NCI-H526 (cell line): Measurements from ENCODE around the gene BSPRY.
"Not testable (repeated sequence)": the region's sequence is repeated elsewhere in the genome, so short reads cannot be mapped to it uniquely, and the experiment has no call there.

Source experiments
- DNase-seq, 2 experiments: peaks; one replicate each; lab custom pipeline; 2025; lab: John Stamatoyannopoulos, UW

The BSPRY gene

DNA sequence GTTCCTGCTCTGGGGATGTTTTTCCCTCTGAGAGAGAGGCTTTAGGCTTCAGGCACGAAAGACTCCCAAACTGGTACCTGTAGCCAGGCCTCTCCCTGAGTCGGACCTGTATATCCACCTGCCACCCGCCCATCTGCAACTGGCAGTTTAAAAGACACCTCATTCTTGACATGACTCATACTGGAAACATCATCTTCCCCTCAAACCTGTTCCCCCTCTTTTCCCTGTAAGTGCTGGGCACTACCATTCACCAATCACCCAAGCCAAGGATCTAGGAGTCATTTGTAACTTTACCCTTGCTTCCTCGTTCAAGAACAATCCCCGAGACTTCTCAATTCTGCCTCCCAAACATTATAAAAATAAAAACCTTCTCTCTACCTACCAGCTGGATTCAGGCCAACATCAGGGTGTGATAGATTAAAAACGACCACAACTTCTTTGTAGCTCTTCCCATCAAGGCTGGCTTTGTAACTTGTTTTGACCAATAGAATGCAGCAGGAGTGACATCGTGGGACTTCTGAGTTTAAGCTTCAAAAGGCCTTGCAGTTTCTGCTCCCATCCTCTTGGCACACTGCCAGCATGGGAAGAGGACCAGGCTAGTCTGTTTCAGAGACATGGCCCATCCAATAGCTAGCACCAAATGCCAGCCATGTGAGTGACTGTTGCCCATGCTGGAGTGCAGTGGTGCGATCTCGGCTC is 7.5 kb upstream of the BSPRY start:
- DNase-seq, result no peak

DNA sequence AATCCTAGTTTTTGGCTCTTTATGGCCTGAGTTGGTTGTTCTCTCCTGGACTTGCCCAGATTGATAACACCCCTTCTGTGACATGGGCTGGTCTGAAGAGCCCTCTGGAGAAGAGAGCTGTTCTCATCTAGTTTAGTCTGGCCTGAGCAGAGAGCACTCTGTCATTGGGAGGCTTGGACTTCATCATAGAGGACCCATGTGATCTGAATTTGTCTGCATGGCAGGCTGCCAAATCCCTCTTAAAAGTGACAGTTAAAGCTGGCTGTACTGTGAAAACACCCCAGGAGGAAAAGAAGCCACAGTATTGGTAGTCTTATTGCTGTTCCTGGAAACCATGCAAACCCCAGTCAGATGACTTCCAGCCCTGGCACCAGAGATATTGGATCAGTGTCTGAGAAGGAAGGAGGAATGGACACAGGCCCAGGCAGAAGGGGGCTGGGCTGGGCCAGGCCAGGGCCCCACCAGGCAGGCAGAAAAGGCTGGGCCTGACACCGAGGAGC is 5.6 kb upstream of the BSPRY start:
- DNase-seq, result peak in 1 of 2 experiments; percentile 28

GRCh38 chr9:113345190-113345589 is 4.2 kb upstream of the BSPRY start:
- no peak for DNase-seq

- DNase-seq, result no peak
Observed at GRCh38 chr9:113345671-113346070, 3.7 kb upstream of the BSPRY start.

DNA sequence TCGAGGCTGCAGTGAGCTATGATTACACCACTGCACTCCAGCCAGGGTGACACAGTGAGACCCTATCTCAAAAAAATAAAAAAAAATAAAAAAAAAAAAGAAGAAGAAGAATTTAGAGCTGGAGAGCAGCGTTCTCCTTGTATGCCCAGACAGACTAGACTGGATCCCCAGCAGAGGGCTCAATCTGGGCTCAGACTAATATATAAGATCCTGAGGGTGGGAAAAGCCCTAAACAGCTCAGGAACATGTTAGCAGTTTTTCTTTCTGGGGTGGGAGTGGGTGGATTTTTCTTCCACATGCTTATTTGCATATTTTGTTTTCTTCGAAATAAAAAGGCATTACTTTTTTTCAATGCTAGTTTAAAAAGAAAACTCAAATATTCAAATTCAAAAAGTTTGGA is 904 bp upstream of the BSPRY start:
- DNase-seq, result no peak

- DNase-seq, result no peak
Observed at GRCh38 chr9:113349066-113349444, 286 bp upstream of the BSPRY start.

DNA sequence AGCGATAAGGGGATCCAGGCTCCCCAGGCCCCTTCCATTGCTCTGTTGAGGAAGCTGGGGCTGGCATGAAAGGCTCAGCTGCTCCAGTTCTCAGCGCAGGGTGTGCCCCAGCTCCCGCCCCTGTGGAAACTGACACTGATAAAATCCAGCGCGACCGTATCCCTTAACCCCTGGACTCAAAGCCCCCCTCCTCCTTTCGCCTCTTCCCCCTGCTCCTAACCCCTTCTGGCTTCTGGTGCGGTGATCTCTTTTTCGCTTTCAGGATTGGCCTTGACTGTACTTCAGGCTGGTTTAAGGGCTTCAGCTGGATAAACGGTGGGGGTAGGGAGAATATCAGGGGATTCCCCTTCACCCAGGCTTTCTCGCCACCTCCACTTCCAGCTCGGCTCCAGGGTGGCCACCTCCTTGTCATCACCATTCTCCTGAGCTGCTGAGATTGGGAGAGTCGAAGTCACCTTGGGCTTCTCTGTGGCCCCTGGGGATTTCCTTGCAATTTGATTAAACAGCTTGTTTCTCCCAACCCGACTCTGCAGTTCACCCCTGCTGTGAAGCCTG is 843 bp downstream of the BSPRY start:
- peak; percentile 4 to 33 for DNase-seq

DNA sequence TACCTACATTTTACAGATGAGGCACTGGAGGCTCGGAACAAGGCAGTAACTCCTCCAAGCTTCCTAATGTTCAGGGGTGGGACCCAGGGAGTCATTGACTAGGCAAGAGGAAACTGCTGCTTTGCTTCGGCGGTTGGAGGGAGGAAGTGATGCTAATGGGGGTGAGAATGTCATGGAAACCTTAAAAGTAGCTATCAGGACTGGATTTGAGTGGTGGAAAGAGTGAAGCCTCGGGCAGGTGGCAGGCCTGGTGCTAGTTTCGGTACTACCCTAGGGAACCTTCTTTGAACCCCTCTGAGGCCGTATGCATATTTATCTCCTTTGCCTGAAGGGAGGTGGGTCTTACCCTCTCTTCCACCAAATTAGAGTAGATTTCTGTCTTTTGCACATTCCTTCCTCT is 1.6 kb downstream of the BSPRY start:
- DNase-seq, result no peak

DNA sequence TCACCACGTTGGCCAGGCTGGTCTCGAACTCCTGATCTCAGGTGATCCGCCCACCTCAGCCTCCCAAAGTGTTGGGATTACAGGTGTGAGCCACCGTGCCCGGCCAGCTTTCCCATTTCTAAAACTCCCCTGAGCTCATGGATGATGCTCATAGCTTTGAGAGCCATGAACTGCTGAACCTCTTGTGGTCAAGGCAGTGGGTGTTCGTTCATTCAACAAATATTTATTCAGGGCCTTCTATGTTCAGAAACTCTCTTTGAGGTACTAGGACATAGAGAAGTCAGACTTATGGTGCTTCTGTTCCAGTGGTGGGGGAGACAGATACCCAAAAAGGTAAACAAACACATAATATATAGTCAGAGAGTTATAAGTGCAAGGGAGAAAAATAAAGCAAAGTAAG is 2.7 kb downstream of the BSPRY start:
- no peak for DNase-seq

GRCh38 chr9:113352411-113352810 is 3.1 kb downstream of the BSPRY start:
- DNase-seq, result no peak

GRCh38 chr9:113355040-113355596 is 5.8 kb downstream of the BSPRY start:
- no peak for DNase-seq

DNA sequence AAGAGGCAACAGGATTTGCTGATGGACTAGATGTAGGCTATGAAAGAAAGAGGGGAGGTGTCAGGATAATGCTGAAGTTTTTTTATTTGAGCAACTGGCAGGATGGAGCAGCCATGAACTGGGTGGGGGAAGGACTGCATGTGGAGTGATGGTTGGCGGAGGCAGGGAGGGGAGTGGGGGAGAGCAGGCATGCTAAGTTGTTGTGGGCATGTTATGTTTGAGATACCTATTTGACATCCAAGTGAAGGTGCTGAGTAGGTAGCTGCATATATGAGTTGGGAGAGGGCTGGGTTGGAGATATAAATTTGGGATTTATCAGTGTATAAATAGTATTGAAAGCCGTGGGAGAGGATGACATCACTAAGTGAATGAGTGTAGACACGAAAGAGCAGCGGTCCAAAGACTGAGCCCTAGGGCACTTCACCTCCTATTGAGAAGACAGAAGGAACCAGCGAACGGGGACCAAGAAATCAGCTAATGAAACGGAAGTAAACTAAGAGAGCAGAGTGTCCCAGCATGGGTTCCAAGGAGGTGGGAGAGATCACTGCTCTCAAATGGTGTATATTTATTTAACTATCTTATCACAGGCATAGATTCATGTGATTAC is 7.4 kb downstream of the BSPRY start:
- no peak for DNase-seq

DNA sequence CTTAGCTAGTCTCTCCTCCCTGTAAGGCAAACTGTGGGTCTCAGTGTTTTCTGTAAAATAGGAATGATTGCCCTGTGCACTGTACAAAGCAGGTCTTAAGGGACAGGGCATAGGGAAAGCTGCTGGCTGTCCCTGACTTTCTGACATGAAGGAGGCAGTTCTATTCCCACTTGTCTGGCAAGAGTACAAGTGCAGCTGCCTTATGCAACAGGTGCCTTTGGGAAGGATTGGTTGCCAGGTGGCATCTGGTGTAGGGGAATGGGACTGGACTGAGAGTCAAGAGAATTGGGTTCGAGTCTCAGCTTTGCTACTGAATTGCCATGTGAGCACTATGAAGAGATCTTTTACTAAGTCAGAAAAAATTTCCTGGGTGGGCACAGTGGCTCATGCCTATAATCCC is 10.0 kb downstream of the BSPRY start:
- no peak for DNase-seq

DNA sequence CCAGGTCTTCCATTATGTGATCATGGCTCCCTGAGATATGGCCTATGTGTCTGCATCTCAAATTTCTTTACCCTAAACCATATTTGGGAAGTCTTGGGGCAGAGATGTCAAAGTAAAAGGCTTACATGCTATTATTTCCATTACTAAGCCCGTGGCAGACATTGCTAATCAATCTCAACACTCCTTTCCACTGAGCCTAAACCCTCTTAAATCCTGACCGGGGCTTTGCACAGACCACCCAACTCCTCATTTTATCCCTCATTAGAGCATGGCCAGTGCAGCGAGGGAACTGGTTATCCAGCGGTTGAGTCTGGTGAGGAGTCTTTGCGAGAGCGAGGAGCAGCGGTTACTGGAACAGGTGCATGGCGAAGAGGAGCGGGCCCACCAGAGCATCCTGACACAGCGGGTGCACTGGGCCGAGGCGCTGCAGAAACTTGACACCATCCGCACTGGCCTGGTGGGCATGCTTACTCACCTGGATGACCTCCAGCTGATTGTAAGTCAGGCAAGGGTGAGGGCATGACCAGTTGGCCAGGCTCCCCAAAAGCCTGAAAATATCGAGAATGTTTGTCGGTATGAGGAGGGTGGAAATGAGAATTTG is 11.0 kb downstream of the BSPRY start:
- no peak for DNase-seq

DNA sequence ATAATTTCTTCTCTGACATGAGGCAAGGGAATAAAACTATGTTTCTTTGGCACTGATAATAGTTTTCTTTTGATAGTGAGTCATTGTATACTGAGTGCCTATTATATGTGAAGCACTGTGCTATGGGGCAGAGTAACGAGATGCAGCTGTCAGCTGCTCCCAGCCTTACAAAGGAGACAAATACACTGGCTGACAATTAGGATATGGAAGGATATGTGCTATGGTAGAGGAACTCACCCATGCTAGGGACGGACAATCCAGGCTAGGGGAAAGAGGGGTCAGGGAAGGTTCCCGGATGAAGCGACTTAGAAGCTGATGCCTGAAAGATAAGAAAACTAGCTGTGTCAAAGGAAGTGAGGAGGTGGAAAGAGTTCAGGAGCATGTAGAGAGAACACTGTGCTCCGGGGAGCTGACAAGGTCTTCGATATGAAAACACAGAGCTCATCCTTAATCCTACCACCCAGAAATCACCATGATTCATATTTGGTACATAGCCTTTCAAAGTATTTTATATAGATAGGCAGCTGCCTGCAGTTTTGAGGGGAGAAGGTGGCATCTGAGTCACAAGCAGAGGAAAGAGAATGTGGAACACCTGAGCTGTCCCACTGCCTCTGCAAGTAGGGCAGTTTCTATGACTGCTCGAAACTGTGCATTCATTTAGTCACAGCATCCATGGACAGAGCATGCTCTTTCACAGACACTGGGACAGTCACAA is 12.1 kb downstream of the BSPRY start:
- DNase-seq, result no peak

DNA sequence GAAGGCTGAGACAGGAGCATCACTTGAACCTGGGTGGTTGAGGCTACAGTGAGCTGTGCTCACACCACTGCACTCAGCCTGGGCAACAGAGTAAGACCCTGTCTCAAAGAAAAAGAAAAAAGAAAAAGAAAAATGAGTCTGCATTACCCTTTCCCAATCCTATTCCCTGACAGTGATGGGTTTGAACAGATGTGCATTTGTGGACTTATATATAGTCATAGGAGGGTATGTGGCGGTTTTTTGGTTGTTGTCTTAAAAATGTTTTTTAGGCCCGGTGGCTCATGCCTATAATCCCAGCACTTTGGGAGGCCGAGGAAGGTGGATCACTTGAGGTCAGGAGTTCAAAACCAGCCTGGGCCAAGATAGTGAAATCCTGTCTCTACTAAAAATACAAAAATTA is 14.0 kb downstream of the BSPRY start:
- no peak for DNase-seq

- no peak for DNase-seq
Observed at GRCh38 chr9:113364951-113365350, 15.6 kb downstream of the BSPRY start.

GRCh38 chr9:113365652-113366051 is 16.3 kb downstream of the BSPRY start:
- DNase-seq, result not testable (repeated sequence)

- DNase-seq, result no peak
Observed at GRCh38 chr9:113368348-113368981, 19.1 kb downstream of the BSPRY start.

- no peak for DNase-seq
Observed at GRCh38 chr9:113368982-113369854, 19.9 kb downstream of the BSPRY start.

GRCh38 chr9:113369855-113370140 is 20.5 kb downstream of the BSPRY start:
- DNase-seq, result no peak
